GM18861 (cell line): ENCODE data around the gene ULBP2.
"Not testable (repeated sequence)": the region's sequence is repeated elsewhere in the genome, so short reads cannot be mapped to it uniquely, and the experiment has no call there.

Experiments
- ATAC-seq: cut with Tn5 transposase; IDR thresholded peaks from one replicate; pipeline ENCODE4 v1.9.1; 2021; ENCODE audit not compliant: unreplicated experiment

ULBP2 gene

GRCh38 chr6:149966319-149966718 is 24.5 kb downstream of the ULBP2 start:
- ATAC-seq, result not testable (repeated sequence)

- ATAC-seq, result no peak
Measured at GRCh38 chr6:149967591-149967990, 25.8 kb downstream of the ULBP2 start.

- ATAC-seq, result not testable (repeated sequence)
Measured at GRCh38 chr6:149967999-149968398, 26.2 kb downstream of the ULBP2 start.

- ATAC-seq, result not testable (repeated sequence)
Measured at GRCh38 chr6:149968909-149969308, 27.1 kb downstream of the ULBP2 start.

- ATAC-seq, result no peak
Measured at GRCh38 chr6:149969635-149970034, 27.8 kb downstream of the ULBP2 start.

- not testable (repeated sequence) for ATAC-seq
Measured at GRCh38 chr6:149974394-149974793, 32.6 kb downstream of the ULBP2 start.

GRCh38 chr6:149974825-149975224 is 33.0 kb downstream of the ULBP2 start:
- no peak for ATAC-seq

- no peak for ATAC-seq
Measured at GRCh38 chr6:149975400-149975799, 33.6 kb downstream of the ULBP2 start.

- ATAC-seq, result no peak
Measured at GRCh38 chr6:149977221-149977620, 35.4 kb downstream of the ULBP2 start.

GRCh38 chr6:149978610-149979009 is 36.8 kb downstream of the ULBP2 start:
- ATAC-seq, result no peak

GRCh38 chr6:149979293-149979692 is 37.5 kb downstream of the ULBP2 start:
- ATAC-seq, result no peak

GRCh38 chr6:149983145-149983544 is 41.3 kb downstream of the ULBP2 start:
- no peak for ATAC-seq

- ATAC-seq, result no peak
Measured at GRCh38 chr6:149984773-149985172, 43.0 kb downstream of the ULBP2 start.

- no peak for ATAC-seq
Measured at GRCh38 chr6:149985481-149985937, 43.7 kb downstream of the ULBP2 start.

- ATAC-seq, result no peak
Measured at GRCh38 chr6:149987602-149988107, 45.8 kb downstream of the ULBP2 start.

- ATAC-seq, result no peak
Measured at GRCh38 chr6:149988550-149989346, 46.9 kb downstream of the ULBP2 start.

- no peak for ATAC-seq
Measured at GRCh38 chr6:149990212-149990660, 48.4 kb downstream of the ULBP2 start.

- ATAC-seq, result no peak
Measured at GRCh38 chr6:149990661-149991471, 49.1 kb downstream of the ULBP2 start.

- not testable (repeated sequence) for ATAC-seq
Measured at GRCh38 chr6:149991472-149991795, 49.6 kb downstream of the ULBP2 start.

- no peak for ATAC-seq
Measured at GRCh38 chr6:149991838-149992237, 50.0 kb downstream of the ULBP2 start.

- no peak for ATAC-seq
Measured at GRCh38 chr6:149995235-149995750, 53.5 kb downstream of the ULBP2 start.

GRCh38 chr6:149995971-149996370 is 54.2 kb downstream of the ULBP2 start:
- no peak for ATAC-seq
